Astrocyte of the spinal cord (primary cell): ENCODE measurements around the gene CCDC78.
"Not testable (repeated sequence)": the region's sequence is repeated elsewhere in the genome, so short reads cannot be mapped to it uniquely, and the experiment has no call there.

Experiments used
- DNase-seq: peaks from one replicate; pipeline ENCODE4 v3.0.0; 2011; ENCODE audit warnings: low read depth, low spot score
- H3K4me3 ChIP-seq: 2 replicates; pipeline ENCODE4 v1.5.1; 2011; ENCODE audit warnings: low read depth, mild to moderate bottlenecking, low read length, moderate library complexity
- CTCF ChIP-seq: IDR thresholded peaks from 2 replicates; pipeline ENCODE4 v1.5.1; 2012; ENCODE audit warnings: low read depth, mild to moderate bottlenecking, low read length, inconsistent platforms
- in situ Hi-C: cut with HindIII; loops from 2 replicates; pipeline ENCODE4 v1.10.0; 2017; ENCODE audit warnings: low sequenced_read_pairs

Gene CCDC78

DNA sequence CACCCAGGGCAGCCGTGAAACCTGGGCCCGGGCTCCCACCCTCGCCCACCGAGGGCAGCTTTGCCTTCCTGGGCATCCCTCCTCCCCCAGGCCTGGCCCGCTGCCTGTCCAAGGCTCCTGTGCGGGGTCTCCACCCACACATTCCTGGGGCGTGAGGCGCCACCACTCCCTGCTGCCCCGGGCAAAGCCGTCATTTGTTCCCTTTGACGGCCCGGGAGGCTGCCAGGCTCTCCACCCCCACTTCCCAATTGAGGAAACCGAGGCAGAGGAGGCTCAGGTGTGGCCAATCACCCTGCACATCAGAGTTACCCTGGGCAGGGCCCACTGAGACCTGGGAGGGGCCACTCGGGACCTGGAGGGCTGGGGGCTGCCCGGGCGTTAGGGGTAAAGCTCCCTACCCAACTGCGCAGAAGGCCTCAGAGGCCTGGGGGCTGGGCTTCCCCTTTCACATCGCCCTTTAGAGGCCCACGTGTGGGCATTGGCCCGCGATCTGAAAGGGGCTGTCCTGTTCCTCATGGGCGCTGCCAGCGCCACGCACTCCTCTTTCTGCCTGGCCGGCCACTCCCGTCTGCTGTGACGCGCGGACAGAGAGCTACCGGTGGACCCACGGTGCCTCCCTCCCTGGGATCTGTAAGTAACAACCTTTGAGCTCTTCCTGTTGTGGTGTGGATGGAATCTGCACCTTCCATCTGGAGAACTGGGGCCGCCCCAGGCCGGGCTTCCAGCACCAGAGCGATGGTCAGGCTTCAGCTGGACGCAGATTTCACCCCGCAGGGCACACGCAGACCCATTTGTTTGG lies 34.5 kb upstream of the CCDC78 start, which contains the start of gene MSLN:
Gene MSLN (plus strand): TSS at position 190 of the 799 bp plus-strand sequence. CDS start 1,947 bp downstream, outside the sequence.
- in situ Hi-C loops, result no loop called here
- H3K4me3 ChIP-seq, result no peak within 1 kb of the TSS
- DNase-seq, result no peak
- TF ChIP-seq CTCF, result no peak

DNA sequence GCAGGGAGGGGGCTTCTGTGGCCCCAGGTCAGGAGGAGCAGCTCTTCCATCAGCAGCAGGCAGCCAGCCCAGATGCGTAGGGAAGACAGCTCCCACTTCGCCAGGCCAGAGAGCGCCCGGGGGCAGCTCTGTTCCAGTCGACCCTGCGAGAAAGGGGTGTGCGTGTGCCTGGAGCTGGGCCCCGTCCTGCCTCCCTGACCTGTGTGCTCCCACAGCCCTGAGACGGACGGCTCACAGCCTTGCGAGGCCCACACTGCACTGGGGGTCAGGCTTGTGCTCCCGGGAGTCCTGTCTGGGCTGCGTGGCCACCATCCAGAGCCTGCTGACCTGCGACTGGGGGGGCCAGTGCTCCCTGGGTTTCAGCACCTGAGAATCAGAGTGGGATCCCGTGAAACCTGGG lies 33.8 kb upstream of the CCDC78 start:
- in situ Hi-C loops, result no loop called here
- DNase-seq, result no peak
- TF ChIP-seq CTCF, result no peak
- no peak overlapping the region for H3K4me3 ChIP-seq

DNA sequence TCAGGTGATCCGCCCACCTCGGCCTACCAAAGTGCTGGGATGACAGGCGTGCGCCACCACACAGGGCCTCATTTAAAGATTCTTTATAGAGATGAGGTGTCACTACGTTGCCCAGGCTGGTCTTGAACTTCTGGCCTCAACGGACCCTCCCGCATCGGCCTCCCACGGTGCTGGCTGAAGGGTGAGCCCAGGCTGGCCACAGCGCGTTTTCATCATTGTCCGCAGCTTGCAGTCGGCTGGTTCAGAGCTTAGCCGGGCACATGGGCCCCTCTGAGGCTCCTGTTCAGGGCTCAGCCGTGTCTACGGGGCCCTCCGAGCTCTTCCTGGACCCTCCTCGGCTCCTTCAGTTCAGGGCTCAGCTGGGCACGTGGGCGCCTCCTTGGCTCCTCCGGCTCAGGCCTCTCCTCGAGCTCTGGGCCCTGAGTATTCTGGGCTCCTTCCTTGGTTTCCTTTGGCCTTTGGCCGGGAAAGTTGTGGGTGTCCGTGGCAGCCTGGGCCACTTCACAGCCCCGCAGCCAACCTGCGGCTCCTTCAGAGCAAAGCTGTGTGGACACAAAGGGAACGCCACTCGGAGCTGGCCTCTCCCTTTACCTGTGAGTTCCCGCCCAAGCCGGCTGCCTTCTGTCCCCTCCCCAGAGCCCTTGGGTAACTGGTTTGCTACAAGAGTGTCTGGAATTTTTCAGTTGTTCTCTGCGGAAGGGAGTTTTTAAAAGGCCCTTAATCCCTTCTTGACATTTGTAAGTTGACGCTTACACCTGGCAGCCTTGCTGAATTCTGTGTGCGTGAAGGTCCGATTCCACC lies 33.1 kb upstream of the CCDC78 start:
- TF ChIP-seq CTCF, result no peak
- no peak for DNase-seq
- no peak overlapping the region for H3K4me3 ChIP-seq
- in situ Hi-C loops, result no loop called here

- no peak overlapping the region for H3K4me3 ChIP-seq
- no peak for TF ChIP-seq CTCF
- DNase-seq, result no peak
- in situ Hi-C loops, result no loop called here
Observed at GRCh38 chr16:756428-756827, 30.2 kb upstream of the CCDC78 start.

DNA sequence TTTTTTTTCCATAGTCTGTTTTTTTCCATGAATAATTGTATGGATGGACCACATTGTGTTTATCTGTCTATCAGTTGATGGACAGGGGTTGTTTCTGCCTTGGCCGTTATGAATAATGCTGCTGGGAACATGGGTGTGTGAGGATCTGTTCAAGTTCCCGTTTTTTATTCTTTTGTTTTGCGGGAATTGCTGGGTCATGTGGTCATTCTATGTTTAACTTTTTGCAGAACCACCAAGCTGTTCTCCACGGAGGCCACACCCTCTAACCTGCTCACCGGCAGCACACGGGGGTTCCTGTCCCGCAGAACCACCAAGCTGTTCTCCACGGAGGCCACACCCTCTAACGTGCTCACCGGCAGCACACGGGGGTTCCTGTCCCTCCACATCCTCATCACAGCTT lies 28.4 kb upstream of the CCDC78 start:
- no peak for DNase-seq

GRCh38 chr16:754121-754607 lies 27.9 kb upstream of the CCDC78 start:
- H3K4me3 ChIP-seq, DNase-seq, in situ Hi-C loops: not testable (repeated sequence)

More for the DNA sequence above, 28.4 kb upstream of the CCDC78 start:
- TF ChIP-seq CTCF, result no peak
- H3K4me3 ChIP-seq, result no peak overlapping the region
- in situ Hi-C loops, result no loop called here

DNA sequence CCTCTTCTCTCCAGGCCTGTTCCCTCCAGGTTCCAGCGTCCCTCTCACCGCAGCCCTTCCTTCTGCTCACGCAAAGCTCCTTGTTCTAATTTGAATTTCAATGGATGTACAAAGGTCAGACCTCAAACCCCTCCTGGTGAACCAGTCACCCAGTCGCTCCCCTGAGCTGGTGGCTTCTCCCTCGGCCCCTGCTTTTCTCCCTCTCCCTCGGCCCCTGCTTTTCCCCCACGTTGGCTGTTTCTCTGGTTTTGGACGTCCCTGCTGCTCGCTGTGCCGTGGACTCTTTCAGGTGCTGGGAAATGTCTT lies 25.7 kb upstream of the CCDC78 start:
- no peak overlapping the region for H3K4me3 ChIP-seq
- no peak for DNase-seq
- in situ Hi-C loops, result no loop called here
- no peak for TF ChIP-seq CTCF
